CD1c-positive myeloid dendritic cell (primary cell): ENCODE measurements around the gene CAPN8.

Source experiments
- DNase-seq: peaks from one replicate; pipeline ENCODE4 v3.0.0-alpha.2; 2016; ENCODE audit errors: extremely low spot score

The CAPN8 gene

GRCh38 chr1:223617323-223618070, 48.0 kb downstream of the CAPN8 start:
- no peak for DNase-seq

- DNase-seq, result no peak
Observed at GRCh38 chr1:223616586-223616985, 48.9 kb downstream of the CAPN8 start.

- peak; percentile 26 for DNase-seq
Observed at GRCh38 chr1:223611936-223612335, 53.6 kb downstream of the CAPN8 start.

GRCh38 chr1:223609977-223610376, 55.5 kb downstream of the CAPN8 start:
- DNase-seq, result no peak

- DNase-seq, result no peak
Observed at GRCh38 chr1:223609066-223609465, 56.4 kb downstream of the CAPN8 start.

- DNase-seq, result no peak
Observed at GRCh38 chr1:223558512-223558911, 107.0 kb downstream of the CAPN8 start.

- DNase-seq, result no peak
Observed at GRCh38 chr1:223557130-223557475, 108.4 kb downstream of the CAPN8 start.

- peak; percentile 80 for DNase-seq
Observed at GRCh38 chr1:223556414-223557129, 108.9 kb downstream of the CAPN8 start.

- DNase-seq, result no peak
Observed at GRCh38 chr1:223553957-223554356, 111.5 kb downstream of the CAPN8 start.

GRCh38 chr1:223551610-223552009, 113.9 kb downstream of the CAPN8 start:
- DNase-seq, result peak; percentile 31

- no peak for DNase-seq
Observed at GRCh38 chr1:223549740-223550139, 115.8 kb downstream of the CAPN8 start.

- no peak for DNase-seq
Observed at GRCh38 chr1:223547316-223548114, 118.0 kb downstream of the CAPN8 start.

GRCh38 chr1:223545343-223545742, 120.2 kb downstream of the CAPN8 start:
- DNase-seq, result no peak

GRCh38 chr1:223543560-223543959, 121.9 kb downstream of the CAPN8 start:
- DNase-seq, result no peak

GRCh38 chr1:223542831-223543230, 122.7 kb downstream of the CAPN8 start:
- no peak for DNase-seq

GRCh38 chr1:223540485-223541106, 124.9 kb downstream of the CAPN8 start:
- no peak for DNase-seq

GRCh38 chr1:223539750-223540149, 125.8 kb downstream of the CAPN8 start:
- no peak for DNase-seq

GRCh38 chr1:223538981-223539380, 126.5 kb downstream of the CAPN8 start:
- no peak for DNase-seq

- no peak for DNase-seq
Observed at GRCh38 chr1:223535319-223535718, 130.2 kb downstream of the CAPN8 start.

- DNase-seq, result no peak
Observed at GRCh38 chr1:223534677-223535076, 130.8 kb downstream of the CAPN8 start.

GRCh38 chr1:223533708-223534107, 131.8 kb downstream of the CAPN8 start:
- no peak for DNase-seq

GRCh38 chr1:223531742-223532341, 133.7 kb downstream of the CAPN8 start:
- peak; percentile 52 for DNase-seq
